Retina (tissue), 1 donor: ENCODE measurements around the gene ABCC4.

ENCODE experiments used
- DNase-seq: peaks from one replicate; pipeline ENCODE4 v3.0.0-alpha.2; 2016

The ABCC4 gene

DNA sequence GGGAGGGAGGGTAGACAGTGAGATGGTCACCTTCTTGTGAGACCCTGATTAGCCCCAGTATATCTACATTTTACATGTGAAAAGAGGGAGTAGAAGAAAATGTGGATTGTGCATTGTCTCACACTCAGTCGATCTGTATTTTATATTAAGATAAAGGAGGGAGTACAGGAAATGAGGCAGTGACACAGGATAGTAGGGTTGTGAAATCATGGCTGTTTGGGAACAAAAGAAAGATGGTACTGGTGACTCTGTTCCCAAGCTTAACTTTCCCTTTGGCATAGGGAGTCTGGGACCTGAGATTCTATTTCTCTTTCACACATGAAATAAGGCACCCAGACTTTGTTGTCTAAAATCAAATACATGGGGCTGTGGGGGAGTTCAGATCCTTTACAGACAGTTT, 194.7 kb downstream of the ABCC4 start:
- DNase-seq = no peak

- DNase-seq = peak; percentile 30
These were observed 200.5 kb downstream of the ABCC4 start for GRCh38 chr13:95100525-95101433.

DNA sequence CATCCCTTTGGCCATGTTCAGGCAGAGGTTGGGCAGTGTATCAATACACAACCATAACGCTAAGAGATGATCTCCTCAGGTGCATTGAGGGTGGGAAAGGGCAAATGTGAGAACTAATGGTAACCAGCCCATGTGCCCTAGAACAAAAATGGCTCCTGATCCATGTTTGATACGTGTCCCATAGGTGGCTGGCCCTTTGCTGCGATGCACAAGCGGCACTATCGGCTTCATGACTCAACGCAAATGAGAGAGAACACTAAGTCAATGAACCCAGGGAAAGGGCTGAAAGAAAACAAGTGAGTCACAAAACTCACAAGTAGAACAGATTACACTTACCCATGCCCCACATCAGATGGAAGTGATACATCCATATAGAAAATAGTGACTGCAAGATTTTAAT, 201.7 kb downstream of the ABCC4 start:
- no peak for DNase-seq

DNA sequence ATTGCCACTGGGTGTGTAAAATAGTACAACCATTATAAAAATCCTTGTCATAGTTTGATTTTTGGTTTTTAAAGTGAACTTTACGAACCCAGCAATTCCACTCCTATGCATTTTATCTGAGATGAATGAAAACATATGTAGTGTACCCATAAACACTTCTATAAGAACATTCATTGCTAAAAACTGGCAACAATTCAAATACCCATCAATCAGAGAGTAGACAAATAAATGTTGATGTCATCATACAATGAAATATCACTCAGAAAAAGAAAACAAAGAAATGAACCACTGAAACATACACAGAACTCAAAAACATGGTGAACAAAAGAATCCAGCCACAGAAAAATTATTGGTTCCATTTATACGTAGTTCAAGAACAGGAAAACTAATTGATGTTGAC, 202.3 kb downstream of the ABCC4 start:
- no peak for DNase-seq

GRCh38 chr13:95091755-95092154, 209.5 kb downstream of the ABCC4 start:
- DNase-seq = no peak

- no peak for DNase-seq
These were observed 213.4 kb downstream of the ABCC4 start for GRCh38 chr13:95087746-95088305.

DNA sequence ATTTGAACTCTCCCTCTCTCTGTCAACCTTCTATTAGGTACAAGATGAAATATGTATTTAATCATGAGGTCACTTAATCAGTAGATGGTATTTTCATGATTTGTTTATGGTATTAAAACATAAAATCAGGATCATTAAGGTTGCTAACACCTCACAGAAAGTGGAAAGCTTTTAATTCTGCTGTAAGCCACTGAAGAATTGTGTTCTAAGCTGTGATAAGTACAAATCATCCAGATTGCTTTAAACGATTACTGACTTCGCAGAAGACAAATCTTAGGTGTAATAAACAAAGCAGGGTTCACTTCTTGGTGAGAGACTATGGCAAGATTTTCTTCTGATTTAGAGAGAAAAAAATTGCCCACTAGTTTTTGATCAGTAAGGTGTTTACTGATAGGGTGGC, 214.5 kb downstream of the ABCC4 start:
- DNase-seq = no peak

- DNase-seq = no peak
These were observed 217.5 kb downstream of the ABCC4 start for GRCh38 chr13:95083758-95084157.

DNA sequence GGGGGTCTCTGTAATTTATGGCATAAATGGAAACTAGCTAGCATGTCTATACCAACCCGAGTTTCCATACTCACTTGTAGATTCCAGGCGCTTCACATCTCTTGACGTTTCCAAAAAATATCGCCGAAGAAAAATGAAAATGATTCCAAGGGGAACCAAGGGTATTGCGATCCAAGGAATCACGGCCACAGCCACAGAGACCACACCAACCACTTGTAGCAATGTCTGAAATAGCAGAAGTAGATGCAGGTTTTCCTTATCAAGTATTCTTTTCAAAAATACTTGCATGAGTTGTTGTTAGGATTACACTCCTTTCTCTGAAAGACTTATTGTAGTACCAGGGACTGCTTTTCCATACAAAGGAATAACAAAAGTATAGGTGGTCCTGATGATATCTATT, 218.2 kb downstream of the ABCC4 start:
- DNase-seq = no peak

- DNase-seq = no peak
These were observed 225.7 kb downstream of the ABCC4 start for GRCh38 chr13:95075506-95075905.

- DNase-seq = no peak
These were observed 226.4 kb downstream of the ABCC4 start for GRCh38 chr13:95074820-95075219.

DNA sequence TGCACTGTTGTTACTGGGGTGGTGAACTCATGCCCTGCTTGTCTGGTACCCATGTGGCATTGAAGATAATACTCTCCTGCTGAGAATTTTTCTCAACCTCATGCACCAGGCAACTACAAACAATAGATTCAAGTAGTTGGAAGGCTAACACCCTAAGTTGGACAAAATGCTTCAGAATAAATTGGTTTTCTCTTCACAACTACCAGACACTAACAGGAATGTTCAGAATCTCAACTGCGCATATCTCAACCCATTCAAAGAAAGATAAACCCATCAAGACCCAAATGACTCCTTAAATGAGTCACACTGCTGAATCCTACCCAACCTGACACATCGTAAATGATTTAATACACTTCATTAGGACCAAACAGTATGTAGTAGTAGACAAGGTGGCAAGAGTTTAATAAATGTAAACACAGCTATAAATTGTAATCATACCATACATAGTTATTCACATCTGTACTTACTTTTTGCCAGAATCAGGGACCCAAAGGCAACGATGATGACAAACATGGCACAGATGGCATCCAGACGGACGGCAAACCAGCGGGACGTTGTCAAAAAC, 227.4 kb downstream of the ABCC4 start:
- DNase-seq = no peak

DNA sequence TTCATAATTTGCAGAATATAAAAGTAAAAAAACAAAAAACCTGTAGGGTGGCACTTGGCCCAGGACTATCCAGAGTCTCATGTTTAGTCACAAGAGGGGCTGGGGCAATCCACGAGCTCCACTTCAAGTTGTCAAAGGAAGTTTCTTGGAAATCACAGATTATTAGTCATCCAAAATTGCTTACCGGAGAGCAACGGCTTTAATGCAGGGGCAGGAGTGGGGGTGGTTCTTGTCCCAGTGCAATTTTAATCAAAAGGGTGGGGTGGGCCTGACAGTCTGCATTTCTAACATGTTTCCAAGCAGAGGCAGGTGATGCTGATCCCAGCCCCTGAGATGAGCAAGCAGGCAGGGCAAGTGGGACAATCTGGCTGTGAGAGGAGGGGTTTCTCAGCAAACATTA, 233.9 kb downstream of the ABCC4 start:
- no peak for DNase-seq

- DNase-seq = no peak
These were observed 241.2 kb downstream of the ABCC4 start for GRCh38 chr13:95060014-95060519.

DNA sequence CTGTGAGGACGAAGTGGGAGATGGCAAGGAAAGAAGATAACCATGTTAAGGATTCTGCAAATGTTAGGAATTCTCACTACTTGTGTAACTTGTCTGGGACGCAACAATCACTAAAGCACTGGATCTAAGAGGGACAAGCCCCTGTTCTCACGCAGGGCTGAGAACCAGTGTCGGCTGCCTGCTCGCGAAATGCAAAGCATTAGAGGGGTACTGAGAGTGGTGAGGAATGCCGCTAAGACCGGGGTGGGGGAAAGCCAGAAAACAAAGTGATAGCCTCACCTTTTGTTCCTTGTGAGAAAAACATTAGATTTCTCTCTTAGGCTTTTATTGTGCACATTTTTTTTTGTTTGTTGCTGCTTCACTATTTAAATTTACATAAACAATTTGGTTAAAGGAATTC, 241.9 kb downstream of the ABCC4 start:
- DNase-seq = no peak

- no peak for DNase-seq
These were observed 242.6 kb downstream of the ABCC4 start for GRCh38 chr13:95058680-95059079.

GRCh38 chr13:95056266-95056665, 245.0 kb downstream of the ABCC4 start:
- no peak for DNase-seq

DNA sequence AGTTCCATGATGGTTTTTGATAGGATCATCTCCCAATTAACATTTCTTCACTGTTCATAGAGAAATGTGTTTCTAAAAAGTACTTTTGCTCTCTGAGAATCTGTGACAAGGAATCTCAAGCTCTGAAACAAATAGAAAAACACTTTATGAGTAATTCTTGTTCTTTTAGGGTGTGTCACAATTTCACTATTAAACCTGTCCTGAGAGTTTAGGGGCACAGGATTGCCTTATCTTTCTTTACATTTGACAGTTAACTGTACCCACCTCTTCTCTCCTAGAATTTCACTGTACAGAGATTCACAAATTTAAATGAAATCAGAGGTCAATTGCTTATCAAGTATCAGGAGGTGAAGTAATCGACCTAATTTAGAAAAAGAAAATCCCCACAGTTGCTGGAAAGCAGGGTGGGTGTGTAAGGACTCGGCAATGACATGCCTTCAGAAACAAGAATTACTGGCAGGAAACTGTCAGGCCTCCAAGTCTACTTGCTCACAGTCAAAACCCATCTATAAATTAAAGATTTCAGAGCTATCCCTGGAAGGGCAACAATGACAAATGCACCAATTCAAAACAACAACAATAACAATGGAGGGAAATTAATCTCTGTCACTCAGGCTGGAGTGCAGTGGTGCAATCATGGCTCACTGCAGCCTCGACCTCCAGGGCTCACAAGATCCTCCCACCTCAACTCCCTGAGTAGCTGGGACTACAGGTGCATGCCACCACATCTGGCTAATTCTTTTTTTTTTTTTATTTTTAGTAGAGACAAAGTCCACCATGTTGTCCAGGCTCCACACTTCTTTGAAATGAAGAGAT, 250.2 kb downstream of the ABCC4 start:
- no peak for DNase-seq

DNA sequence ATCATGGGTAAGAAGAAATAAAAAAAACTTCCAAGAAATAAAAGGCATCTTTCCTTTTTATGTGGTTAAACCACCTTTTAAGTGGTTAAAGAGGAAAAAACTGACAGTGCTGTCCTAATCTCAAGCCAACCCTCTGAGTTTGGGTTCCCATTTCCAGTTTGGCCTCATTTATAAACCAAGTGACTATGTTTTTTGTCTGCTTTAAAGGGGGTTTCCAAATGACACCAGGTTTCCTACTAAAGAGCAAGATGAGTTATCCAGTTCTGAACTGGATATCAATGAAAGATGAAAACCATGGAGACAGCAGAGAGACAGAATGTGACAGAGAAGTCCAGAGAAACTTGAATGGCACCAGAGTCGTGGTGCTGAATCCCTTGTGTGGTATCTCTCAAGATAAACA, 251.5 kb downstream of the ABCC4 start:
- no peak for DNase-seq

GRCh38 chr13:95044452-95045205, 256.6 kb downstream of the ABCC4 start:
- no peak for DNase-seq

DNA sequence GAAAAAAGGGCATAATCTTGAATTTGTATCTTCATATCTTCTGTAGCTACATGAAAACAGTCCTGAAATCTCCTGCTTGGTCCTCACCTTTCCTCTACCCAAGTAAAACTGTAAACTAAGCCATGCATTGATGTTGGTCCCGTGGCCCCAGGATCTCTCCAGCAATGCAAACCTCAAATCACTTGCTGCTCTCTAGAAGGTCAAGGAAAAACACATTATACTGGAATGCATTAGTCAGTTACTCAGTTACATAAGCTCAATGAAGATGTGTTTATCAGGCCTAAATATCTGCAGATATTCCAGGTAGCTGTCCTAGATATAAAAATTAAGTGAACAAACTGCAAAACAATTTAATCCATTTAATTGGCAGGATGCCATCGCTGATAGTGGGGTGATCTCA, 261.8 kb downstream of the ABCC4 start:
- no peak for DNase-seq

- no peak for DNase-seq
These were observed 262.3 kb downstream of the ABCC4 start for GRCh38 chr13:95038949-95039348.
